ENCODE results near the gene DNM2. TPM values are rescaled to one million over a fixed set of nuclear protein-coding genes. Genes with fewer than 3 reads are reported as not detected.

Gene DNM2
- total RNA-seq, 1 donor from 2014 or later = 156 TPM

GRCh38 chr19:10818301-10819123 lies 100.6 kb downstream of the DNM2 start:
- Histone ChIP-seq H3K36me3 (peaks cover 96% of the 10 kb centered on the region), H3K27ac (replicated peaks) (peak overlapping the region; percentile 38)
- intact Hi-C loops (cut with micrococcal nuclease) = no loop called here

GRCh38 chr19:10819124-10820060 lies 101.5 kb downstream of the DNM2 start:
- H3K4me3 ChIP-seq = no peak overlapping the region
- H3K4me1 ChIP-seq = peaks cover 13% of the 10 kb centered on the region
- H3K27ac ChIP-seq (replicated peaks) = no peak overlapping the region
- peaks cover 96% of the 10 kb centered on the region for H3K36me3 ChIP-seq
- DNase-seq = no peak
- H3K9me3 ChIP-seq (replicated peaks) = no peaks in the 10 kb centered on the region
- intact Hi-C loops (cut with micrococcal nuclease) = no loop called here
- no peaks in the 10 kb centered on the region for H3K27me3 ChIP-seq (ENCODE audit: low read depth)
- TF ChIP-seq CTCF (IDR thresholded peaks at IDR 0.05; ENCODE audit: borderline replicate concordance) = no peak

More at GRCh38 chr19:10818301-10819123, 100.6 kb downstream of the DNM2 start:
- Histone ChIP-seq H3K4me1 (peaks cover 13% of the 10 kb centered on the region), H3K9me3 (replicated peaks) (no peaks in the 10 kb centered on the region), H3K27me3 (ENCODE audit: low read depth) (no peaks in the 10 kb centered on the region), H3K4me3 (no peak overlapping the region)
- no peak for TF ChIP-seq CTCF (IDR thresholded peaks at IDR 0.05; ENCODE audit: borderline replicate concordance)
- DNase-seq = no peak

GRCh38 chr19:10820173-10820572 lies 102.3 kb downstream of the DNM2 start:
- Histone ChIP-seq H3K36me3 (peaks cover 96% of the 10 kb centered on the region), H3K27me3 (ENCODE audit: low read depth) (no peaks in the 10 kb centered on the region), H3K4me1 (peaks cover 13% of the 10 kb centered on the region), H3K4me3 (no peak overlapping the region), H3K27ac (replicated peaks) (no peak overlapping the region), H3K9me3 (replicated peaks) (no peaks in the 10 kb centered on the region)
- peak; percentile 40 for TF ChIP-seq CTCF (IDR thresholded peaks at IDR 0.05; ENCODE audit: borderline replicate concordance)
- intact Hi-C loops (cut with micrococcal nuclease) = no loop called here
- no peak for DNase-seq

GRCh38 chr19:10823690-10824089 lies 105.8 kb downstream of the DNM2 start:
- H3K4me3 ChIP-seq = no peak overlapping the region
- no peaks in the 10 kb centered on the region for H3K9me3 ChIP-seq (replicated peaks)
- no peak overlapping the region for H3K27ac ChIP-seq (replicated peaks)
- H3K36me3 ChIP-seq = peaks cover 97% of the 10 kb centered on the region
- TF ChIP-seq CTCF (IDR thresholded peaks at IDR 0.05; ENCODE audit: borderline replicate concordance) = no peak
- peak; percentile 9 for DNase-seq
- no peaks in the 10 kb centered on the region for H3K27me3 ChIP-seq (ENCODE audit: low read depth)
- intact Hi-C loops (cut with micrococcal nuclease) = no loop called here
- H3K4me1 ChIP-seq = peaks cover 13% of the 10 kb centered on the region

GRCh38 chr19:10826231-10826630 lies 108.4 kb downstream of the DNM2 start:
- Histone ChIP-seq H3K4me3 (no peak overlapping the region), H3K9me3 (replicated peaks) (no peaks in the 10 kb centered on the region), H3K27me3 (ENCODE audit: low read depth) (no peaks in the 10 kb centered on the region), H3K4me1 (peaks cover under 1% of the 10 kb centered on the region), H3K36me3 (peaks cover 96% of the 10 kb centered on the region), H3K27ac (replicated peaks) (no peak overlapping the region)
- peak; percentile 9 for DNase-seq
- no peak for TF ChIP-seq CTCF (IDR thresholded peaks at IDR 0.05; ENCODE audit: borderline replicate concordance)
- intact Hi-C loops (cut with micrococcal nuclease) = no loop called here

Measured in left ventricle myocardium inferior (tissue), 1 donor.